ENCODE data around the gene SIK2.

SIK2 gene

DNA sequence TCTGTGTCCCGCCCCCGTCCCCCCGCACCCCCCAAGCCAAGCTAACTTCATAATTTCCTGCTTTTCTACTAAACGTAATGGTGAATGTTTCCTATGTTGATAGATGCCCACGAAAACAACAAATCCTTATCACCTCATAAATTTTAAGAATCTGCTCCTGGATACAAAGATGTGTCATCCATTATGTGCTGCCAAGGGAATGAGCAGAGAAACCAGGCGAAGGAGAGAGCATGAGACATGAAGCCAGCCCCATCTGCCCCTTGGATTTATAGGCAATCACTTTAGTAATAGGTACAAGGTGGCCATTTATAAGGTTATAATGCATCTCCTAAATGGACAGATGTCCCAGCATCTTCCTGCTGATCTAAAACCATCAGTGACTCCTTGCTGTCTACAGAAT, 31.5 kb upstream of the SIK2 start:
- no peak for DNase-seq (ENCODE audit: low spot score)
- in situ Hi-C loops (cut with MboI; ENCODE audit: low sequenced_read_pairs, unreplicated experiment): no loop called here
- TF ChIP-seq, protein P1, sequence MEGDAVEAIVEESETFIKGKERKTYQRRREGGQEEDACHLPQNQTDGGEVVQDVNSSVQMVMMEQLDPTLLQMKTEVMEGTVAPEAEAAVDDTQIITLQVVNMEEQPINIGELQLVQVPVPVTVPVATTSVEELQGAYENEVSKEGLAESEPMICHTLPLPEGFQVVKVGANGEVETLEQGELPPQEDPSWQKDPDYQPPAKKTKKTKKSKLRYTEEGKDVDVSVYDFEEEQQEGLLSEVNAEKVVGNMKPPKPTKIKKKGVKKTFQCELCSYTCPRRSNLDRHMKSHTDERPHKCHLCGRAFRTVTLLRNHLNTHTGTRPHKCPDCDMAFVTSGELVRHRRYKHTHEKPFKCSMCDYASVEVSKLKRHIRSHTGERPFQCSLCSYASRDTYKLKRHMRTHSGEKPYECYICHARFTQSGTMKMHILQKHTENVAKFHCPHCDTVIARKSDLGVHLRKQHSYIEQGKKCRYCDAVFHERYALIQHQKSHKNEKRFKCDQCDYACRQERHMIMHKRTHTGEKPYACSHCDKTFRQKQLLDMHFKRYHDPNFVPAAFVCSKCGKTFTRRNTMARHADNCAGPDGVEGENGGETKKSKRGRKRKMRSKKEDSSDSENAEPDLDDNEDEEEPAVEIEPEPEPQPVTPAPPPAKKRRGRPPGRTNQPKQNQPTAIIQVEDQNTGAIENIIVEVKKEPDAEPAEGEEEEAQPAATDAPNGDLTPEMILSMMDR (IDR thresholded peaks at IDR 0.05; ENCODE audit: borderline replicate concordance, control extremely low read depth, extremely low read depth, insufficient read depth, missing control alignments): no peak

- TF ChIP-seq, protein P1 (IDR thresholded peaks at IDR 0.05; ENCODE audit: borderline replicate concordance, control extremely low read depth, extremely low read depth, insufficient read depth, missing control alignments): no peak
- in situ Hi-C loops (cut with MboI; ENCODE audit: low sequenced_read_pairs, unreplicated experiment): no loop called here
- no peak for DNase-seq (ENCODE audit: low spot score)
These were observed 30.3 kb upstream of the SIK2 start for GRCh38 chr11:111571829-111572501.

DNA sequence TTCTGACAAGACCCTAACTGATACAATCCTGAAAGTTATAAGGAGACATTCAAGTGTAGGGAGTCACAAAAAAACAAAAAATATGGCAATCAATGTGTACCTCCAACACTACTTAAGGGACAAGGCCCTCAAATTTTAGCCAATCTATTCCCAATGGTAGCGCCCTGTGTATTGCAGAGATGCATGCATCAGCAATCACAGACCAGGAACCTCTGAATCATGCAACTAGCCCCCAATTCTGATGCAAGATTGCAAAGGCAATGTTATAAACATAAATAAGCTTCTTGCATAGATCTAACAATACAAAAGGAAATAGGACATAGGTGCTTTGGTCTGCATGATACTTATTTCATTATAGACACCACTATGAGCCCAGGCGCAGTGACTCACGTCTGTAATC, 29.7 kb upstream of the SIK2 start:
- TF ChIP-seq, protein P1 (IDR thresholded peaks at IDR 0.05; ENCODE audit: borderline replicate concordance, control extremely low read depth, extremely low read depth, insufficient read depth, missing control alignments): no peak
- DNase-seq (ENCODE audit: low spot score): no peak
- in situ Hi-C loops (cut with MboI; ENCODE audit: low sequenced_read_pairs, unreplicated experiment): no loop called here

- TF ChIP-seq, protein P1 (IDR thresholded peaks at IDR 0.05; ENCODE audit: borderline replicate concordance, control extremely low read depth, extremely low read depth, insufficient read depth, missing control alignments): no peak
- DNase-seq (ENCODE audit: low spot score): no peak
- in situ Hi-C loops (cut with MboI; ENCODE audit: low sequenced_read_pairs, unreplicated experiment): no loop called here
These were observed 28.4 kb upstream of the SIK2 start for GRCh38 chr11:111573821-111574249.

DNA sequence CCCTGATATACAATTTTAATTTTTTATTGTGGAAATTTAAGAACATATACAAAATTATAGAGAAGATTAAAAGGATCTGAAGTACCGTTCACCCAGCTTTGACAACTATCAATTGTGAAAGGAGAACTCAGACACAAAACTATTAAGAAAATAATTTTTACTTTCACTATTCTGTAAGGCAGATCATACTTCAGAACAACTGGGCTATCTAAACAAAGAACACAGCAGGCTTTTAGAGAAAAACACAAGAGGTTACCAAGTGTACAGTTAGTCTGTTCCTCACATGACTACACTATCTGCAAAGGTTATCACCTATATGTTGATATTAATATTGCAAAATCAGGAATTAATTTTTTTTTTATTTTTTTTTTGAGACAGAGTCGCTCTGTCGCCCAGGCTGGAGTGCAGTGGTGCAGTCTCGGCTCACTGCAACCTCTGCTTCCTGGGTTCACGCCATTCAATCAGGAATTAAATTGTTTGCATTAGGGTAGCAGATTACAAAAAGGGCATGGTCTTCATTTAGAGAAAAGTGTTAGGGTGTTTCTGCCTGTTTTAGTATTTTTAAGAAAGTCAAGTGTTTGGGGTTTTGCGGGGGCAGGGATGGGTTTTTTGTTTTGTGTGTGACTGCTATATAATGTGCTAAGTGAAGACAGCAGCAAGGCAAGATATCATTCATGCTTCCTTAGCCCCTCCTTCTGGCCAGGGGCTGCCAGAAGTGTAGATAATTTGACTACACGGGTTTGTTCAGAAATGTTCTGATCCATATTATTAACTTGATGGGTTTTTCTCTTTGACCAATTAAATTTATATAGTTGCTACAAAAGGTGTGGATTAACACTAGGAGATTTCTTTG, 27.6 kb upstream of the SIK2 start:
- DNase-seq (ENCODE audit: low spot score): no peak
- in situ Hi-C loops (cut with MboI; ENCODE audit: low sequenced_read_pairs, unreplicated experiment): no loop called here
- TF ChIP-seq, protein P1 (IDR thresholded peaks at IDR 0.05; ENCODE audit: borderline replicate concordance, control extremely low read depth, extremely low read depth, insufficient read depth, missing control alignments): no peak

- in situ Hi-C loops (cut with MboI; ENCODE audit: low sequenced_read_pairs, unreplicated experiment): no loop called here
- DNase-seq (ENCODE audit: low spot score): no peak
- TF ChIP-seq, protein P1 (IDR thresholded peaks at IDR 0.05; ENCODE audit: borderline replicate concordance, control extremely low read depth, extremely low read depth, insufficient read depth, missing control alignments): no peak
These were observed 26.5 kb upstream of the SIK2 start for GRCh38 chr11:111575740-111576139.
